ENCODE data around the gene PDSS2. TPM values are rescaled to one million over a fixed set of nuclear protein-coding genes. Genes with fewer than 3 reads are reported as not detected.
"Not testable (repeated sequence)": the region's sequence is repeated elsewhere in the genome, so short reads cannot be mapped to it uniquely, and the experiment has no call there.

The PDSS2 gene
- total and polyA plus RNA-seq, 9 donors: 6.6 to 10.2 (median 7.3) TPM

DNA sequence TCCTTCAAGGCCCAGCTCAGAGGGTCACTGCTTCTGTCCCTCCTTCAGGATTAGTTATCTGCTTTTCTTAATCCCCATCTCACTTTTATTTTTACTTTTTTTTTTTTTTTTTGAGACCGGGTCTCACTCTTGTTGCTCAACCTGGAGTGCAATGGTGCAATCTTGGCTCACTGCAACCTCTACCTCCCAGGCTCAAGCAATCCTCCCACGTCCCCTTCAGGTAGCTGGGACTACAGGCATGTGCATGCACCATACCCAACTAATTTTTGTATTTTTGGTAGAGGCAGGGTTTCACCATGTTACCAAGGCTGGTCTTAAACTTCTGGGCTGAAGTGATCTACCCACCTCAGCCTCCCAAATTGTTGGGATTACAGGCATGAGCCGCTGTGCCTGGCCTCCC lies 16.5 kb upstream of the PDSS2 start:
- not testable (repeated sequence) for H3K27me3 ChIP-seq (ENCODE audit: control insufficient read depth, insufficient read depth, low read length); H3K9me3 ChIP-seq (replicated peaks; ENCODE audit: control insufficient read depth, low read depth, low read length); H3K4me3 ChIP-seq (ENCODE audit: low read length); DNase-seq; H3K36me3 ChIP-seq (ENCODE audit: control insufficient read depth, insufficient read depth, low read length); H3K4me1 ChIP-seq (ENCODE audit: control insufficient read depth, insufficient read depth, low read length); H3K27ac ChIP-seq (ENCODE audit: low read length)
- WGBS (ENCODE audit: insufficient coverage): no CpG with 5 or more reads among the region's 3 CpGs

DNA sequence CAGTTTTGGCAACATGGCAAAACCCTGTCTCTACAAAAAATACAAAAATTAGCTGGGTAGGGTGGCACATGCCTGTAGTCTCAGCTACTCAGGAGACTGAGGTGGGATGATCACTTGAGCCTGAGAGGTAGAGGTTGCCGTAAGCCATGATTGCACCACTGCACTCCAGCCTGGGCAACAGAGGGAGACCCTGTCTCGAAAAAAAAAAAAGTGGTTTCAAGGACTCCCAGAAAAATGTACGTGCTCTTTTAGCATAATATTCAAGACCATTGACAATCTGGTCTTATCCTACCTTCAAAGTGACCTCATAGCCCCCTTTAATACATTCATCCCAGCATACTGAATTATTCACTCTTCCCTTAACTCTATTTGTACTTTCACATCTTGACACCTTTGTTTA lies 16.0 kb upstream of the PDSS2 start:
- not testable (repeated sequence) for H3K4me1 ChIP-seq (ENCODE audit: control insufficient read depth, insufficient read depth, low read length); H3K27me3 ChIP-seq (ENCODE audit: control insufficient read depth, insufficient read depth, low read length); H3K9me3 ChIP-seq (replicated peaks; ENCODE audit: control insufficient read depth, low read depth, low read length); DNase-seq; H3K36me3 ChIP-seq (ENCODE audit: control insufficient read depth, insufficient read depth, low read length); H3K27ac ChIP-seq (ENCODE audit: low read length); H3K4me3 ChIP-seq (ENCODE audit: low read length)
- WGBS (ENCODE audit: insufficient coverage): 89% methylated on average over 3 of the region's 3 CpGs

DNA sequence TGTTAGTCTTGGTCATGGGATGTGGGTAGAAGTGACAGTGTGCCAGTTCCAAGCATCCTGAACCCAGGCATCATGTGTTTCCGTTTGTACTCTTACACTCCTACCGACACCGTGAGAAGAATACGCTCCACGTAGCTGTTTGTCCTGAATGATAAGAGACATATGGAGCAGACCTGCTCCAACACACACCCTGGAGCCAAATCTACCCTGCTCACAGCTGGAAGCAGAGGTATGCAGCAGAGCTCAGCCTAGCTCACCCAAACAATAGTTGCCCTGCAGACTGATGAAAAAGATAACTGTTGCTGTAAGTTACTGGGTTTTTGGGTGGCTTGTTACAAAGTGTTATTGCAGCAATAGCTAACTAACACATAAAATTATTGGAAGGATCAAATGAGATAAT lies 14.3 kb upstream of the PDSS2 start:
- 59% methylated on average over 5 of the region's 5 CpGs for WGBS (ENCODE audit: insufficient coverage)
- no peak for DNase-seq
- Histone ChIP-seq H3K4me3 (ENCODE audit: low read length) (no peak overlapping the region), H3K4me1 (ENCODE audit: control insufficient read depth, insufficient read depth, low read length) (no peaks in the 10 kb centered on the region), H3K27ac (ENCODE audit: low read length) (no peak overlapping the region), H3K9me3 (replicated peaks; ENCODE audit: control insufficient read depth, low read depth, low read length) (no peaks in the 10 kb centered on the region), H3K36me3 (ENCODE audit: control insufficient read depth, insufficient read depth, low read length) (no peaks in the 10 kb centered on the region), H3K27me3 (ENCODE audit: control insufficient read depth, insufficient read depth, low read length) (no peaks in the 10 kb centered on the region)

DNA sequence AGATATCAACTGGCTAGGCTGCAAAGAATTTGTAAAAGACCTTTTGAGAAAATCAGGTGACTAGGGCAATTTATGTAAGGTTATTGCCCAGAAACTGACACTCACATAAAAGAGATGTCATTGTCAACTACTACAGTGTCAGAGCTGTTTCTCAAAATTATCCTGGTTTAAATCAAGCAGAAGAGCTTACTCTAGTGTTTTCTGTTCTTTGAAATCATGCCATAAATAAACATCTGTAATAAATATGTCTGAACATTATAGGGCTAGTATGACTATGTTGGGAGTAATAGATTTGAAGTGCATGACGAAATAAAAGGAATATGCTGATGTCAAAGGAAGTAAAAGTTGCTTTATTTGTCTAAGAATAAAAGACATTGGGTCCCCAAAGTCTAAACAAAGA lies 11.0 kb upstream of the PDSS2 start:
- H3K27ac ChIP-seq (ENCODE audit: low read length): no peak overlapping the region
- no CpG with 5 or more reads among the region's 1 CpG for WGBS (ENCODE audit: insufficient coverage)
- H3K36me3 ChIP-seq (ENCODE audit: control insufficient read depth, insufficient read depth, low read length): no peaks in the 10 kb centered on the region
- no peaks in the 10 kb centered on the region for H3K9me3 ChIP-seq (replicated peaks; ENCODE audit: control insufficient read depth, low read depth, low read length)
- no peaks in the 10 kb centered on the region for H3K27me3 ChIP-seq (ENCODE audit: control insufficient read depth, insufficient read depth, low read length)
- H3K4me3 ChIP-seq (ENCODE audit: low read length): no peak overlapping the region
- no peak for DNase-seq
- no peaks in the 10 kb centered on the region for H3K4me1 ChIP-seq (ENCODE audit: control insufficient read depth, insufficient read depth, low read length)

DNA sequence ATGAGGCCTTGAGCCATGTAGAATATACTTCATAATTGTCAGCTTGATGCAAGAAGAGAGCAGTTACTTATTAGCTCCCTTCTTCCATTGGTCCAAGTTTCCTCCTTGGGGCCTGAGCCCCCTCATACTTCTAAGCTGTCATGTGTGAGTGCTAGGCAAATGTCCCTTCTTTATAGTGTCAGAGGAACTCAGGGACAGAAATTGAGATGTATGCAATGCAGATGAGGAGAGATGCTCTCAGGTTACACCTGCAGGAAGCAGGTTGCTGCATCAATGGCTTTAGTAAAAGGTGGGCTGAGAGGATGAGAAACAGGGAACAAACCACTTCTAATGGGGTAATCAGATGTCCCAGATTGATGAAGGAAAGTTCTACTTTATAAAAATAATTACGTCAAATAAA lies 6.7 kb upstream of the PDSS2 start:
- H3K36me3 ChIP-seq (ENCODE audit: control insufficient read depth, insufficient read depth, low read length): no peaks in the 10 kb centered on the region
- H3K27me3 ChIP-seq (ENCODE audit: control insufficient read depth, insufficient read depth, low read length): no peaks in the 10 kb centered on the region
- no peaks in the 10 kb centered on the region for H3K4me1 ChIP-seq (ENCODE audit: control insufficient read depth, insufficient read depth, low read length)
- no peak overlapping the region for H3K4me3 ChIP-seq (ENCODE audit: low read length)
- H3K9me3 ChIP-seq (replicated peaks; ENCODE audit: control insufficient read depth, low read depth, low read length): no peaks in the 10 kb centered on the region
- no CpG with 5 or more reads among the region's 1 CpG for WGBS (ENCODE audit: insufficient coverage)
- H3K27ac ChIP-seq (ENCODE audit: low read length): no peak overlapping the region
- no peak for DNase-seq

DNA sequence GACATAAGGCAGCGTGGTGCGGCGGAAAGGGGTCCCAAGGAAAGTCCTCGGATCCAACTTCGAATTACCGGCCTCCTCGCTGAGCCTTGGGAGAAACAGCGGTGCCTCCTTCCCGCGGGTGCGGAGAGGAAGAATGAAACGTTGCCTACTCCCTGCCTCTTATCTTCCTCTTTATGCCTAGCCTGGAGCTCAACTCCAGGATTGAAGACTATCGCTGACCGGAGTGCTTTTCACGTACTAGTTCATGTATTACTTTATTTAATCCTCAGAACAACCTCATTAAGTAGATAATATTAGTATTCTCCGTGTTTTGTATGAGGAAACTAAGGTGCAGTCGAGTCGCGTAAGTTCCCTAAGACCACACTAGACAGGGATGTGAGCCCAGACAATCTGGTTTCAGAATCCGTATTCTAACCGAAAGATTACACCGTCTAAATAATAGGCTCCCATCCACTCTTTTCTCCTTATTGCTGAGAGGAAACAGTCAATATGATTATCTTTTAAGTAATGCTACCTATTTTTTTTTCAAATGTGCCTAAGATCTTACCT lies 793 bp upstream of the PDSS2 start:
- Histone ChIP-seq H3K27me3 (ENCODE audit: control insufficient read depth, insufficient read depth, low read length) (no peaks in the 10 kb centered on the region), H3K36me3 (ENCODE audit: control insufficient read depth, insufficient read depth, low read length) (no peaks in the 10 kb centered on the region), H3K4me1 (ENCODE audit: control insufficient read depth, insufficient read depth, low read length) (peaks cover 5% of the 10 kb centered on the region), H3K9me3 (replicated peaks; ENCODE audit: control insufficient read depth, low read depth, low read length) (no peaks in the 10 kb centered on the region), H3K27ac (ENCODE audit: low read length) (peak overlapping the region; percentile 88), H3K4me3 (ENCODE audit: low read length) (peak overlapping the region; percentile 92)
- no peak for DNase-seq
- WGBS (ENCODE audit: insufficient coverage): 0% methylated on average over 11 of the region's 22 CpGs

DNA sequence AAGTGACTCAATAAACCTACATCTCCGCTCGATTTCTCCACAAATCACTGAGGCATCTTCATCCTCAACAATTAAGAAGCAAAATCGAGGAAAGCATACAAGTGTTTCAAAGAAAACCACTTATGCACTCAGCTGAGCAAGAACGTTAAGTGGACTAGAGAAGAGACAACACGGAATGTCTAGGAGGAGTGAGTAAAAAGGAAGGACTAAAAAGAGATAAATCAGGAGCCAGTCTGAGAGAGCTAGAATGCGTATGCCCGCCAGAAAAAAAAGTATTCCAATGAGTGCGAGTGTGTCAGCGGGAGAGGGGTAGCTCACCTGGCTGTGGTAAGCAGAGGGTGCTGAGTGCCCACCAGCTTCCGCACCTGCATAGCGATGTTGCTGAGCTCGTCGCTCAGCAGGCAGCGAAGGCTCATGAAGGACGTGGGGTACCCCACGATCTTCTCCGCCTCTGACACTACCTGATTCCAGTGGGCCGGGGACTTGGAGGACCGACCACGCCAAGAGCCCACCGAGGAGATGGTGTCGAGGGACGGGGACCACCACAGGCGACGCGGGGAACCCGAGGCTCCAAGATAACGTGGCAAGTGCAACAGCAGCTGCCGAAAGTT lies 587 bp downstream of the PDSS2 start:
- H3K36me3 ChIP-seq (ENCODE audit: control insufficient read depth, insufficient read depth, low read length): no peaks in the 10 kb centered on the region
- H3K4me3 ChIP-seq (ENCODE audit: low read length): peak overlapping the region; percentile 92
- no peaks in the 10 kb centered on the region for H3K27me3 ChIP-seq (ENCODE audit: control insufficient read depth, insufficient read depth, low read length)
- peaks cover 5% of the 10 kb centered on the region for H3K4me1 ChIP-seq (ENCODE audit: control insufficient read depth, insufficient read depth, low read length)
- no peaks in the 10 kb centered on the region for H3K9me3 ChIP-seq (replicated peaks; ENCODE audit: control insufficient read depth, low read depth, low read length)
- WGBS (ENCODE audit: insufficient coverage): under 1% methylated on average over 24 of the region's 29 CpGs
- peak overlapping the region; percentile 88 for H3K27ac ChIP-seq (ENCODE audit: low read length)
- DNase-seq: peak; percentile 39

DNA sequence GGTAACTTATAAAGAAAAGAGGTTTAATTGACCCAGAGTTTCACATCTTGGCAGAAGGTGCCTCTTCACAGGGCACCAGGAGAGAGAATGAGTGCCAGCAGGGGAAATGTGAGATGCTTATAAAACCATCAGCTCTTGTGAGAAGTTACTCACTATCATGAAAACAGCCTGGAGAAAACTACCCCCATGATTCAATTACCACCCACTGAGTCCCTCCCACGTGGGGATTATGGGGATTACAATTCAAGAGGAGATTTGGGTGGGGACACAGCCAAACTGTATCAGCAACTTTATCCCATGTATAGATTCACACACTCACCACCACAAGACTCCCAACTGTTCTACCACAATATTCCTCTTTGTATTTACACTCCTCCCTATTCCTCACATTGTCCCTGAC lies 10.6 kb downstream of the PDSS2 start:
- Histone ChIP-seq H3K27ac (ENCODE audit: low read length) (no peak overlapping the region), H3K27me3 (ENCODE audit: control insufficient read depth, insufficient read depth, low read length) (no peaks in the 10 kb centered on the region), H3K36me3 (ENCODE audit: control insufficient read depth, insufficient read depth, low read length) (peaks cover 2% of the 10 kb centered on the region), H3K9me3 (replicated peaks; ENCODE audit: control insufficient read depth, low read depth, low read length) (peaks cover 19% of the 10 kb centered on the region), H3K4me1 (ENCODE audit: control insufficient read depth, insufficient read depth, low read length) (no peaks in the 10 kb centered on the region), H3K4me3 (ENCODE audit: low read length) (no peak overlapping the region)
- no peak for DNase-seq
- no CpG with 5 or more reads among the region's 1 CpG for WGBS (ENCODE audit: insufficient coverage)

DNA sequence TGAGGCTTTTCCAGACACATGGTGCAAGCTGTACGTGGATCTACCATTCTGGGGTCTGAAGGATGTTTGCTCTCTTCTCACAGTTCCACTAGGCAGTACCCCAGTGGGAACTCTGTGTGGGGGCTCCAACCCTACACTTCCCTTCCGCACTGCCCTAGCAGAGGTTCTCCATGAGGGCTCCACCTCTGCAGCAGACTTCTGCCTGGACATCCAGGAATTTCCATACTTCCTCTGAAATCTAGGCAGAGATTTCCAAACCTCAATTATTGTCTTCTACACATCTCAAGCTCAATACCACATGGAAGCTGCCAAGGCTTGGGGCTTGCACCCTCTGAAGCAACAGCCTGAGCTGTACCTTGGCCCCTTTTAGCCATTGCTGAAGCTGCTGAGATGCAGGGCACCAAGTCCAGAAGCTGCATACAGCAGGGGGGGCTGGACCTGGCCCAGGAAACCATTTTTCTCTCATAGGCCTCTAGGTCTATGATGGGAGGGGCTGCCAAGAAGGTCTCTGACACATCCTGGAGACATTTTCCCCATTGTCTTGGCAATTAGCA lies 11.6 kb downstream of the PDSS2 start:
- Histone ChIP-seq H3K4me3 (ENCODE audit: low read length) (no peak overlapping the region), H3K36me3 (ENCODE audit: control insufficient read depth, insufficient read depth, low read length) (peaks cover 2% of the 10 kb centered on the region), H3K9me3 (replicated peaks; ENCODE audit: control insufficient read depth, low read depth, low read length) (peaks cover 19% of the 10 kb centered on the region), H3K4me1 (ENCODE audit: control insufficient read depth, insufficient read depth, low read length) (no peaks in the 10 kb centered on the region), H3K27me3 (ENCODE audit: control insufficient read depth, insufficient read depth, low read length) (no peaks in the 10 kb centered on the region), H3K27ac (ENCODE audit: low read length) (no peak overlapping the region)
- no peak for DNase-seq
- WGBS (ENCODE audit: insufficient coverage): 100% methylated on average over 2 of the region's 2 CpGs

DNA sequence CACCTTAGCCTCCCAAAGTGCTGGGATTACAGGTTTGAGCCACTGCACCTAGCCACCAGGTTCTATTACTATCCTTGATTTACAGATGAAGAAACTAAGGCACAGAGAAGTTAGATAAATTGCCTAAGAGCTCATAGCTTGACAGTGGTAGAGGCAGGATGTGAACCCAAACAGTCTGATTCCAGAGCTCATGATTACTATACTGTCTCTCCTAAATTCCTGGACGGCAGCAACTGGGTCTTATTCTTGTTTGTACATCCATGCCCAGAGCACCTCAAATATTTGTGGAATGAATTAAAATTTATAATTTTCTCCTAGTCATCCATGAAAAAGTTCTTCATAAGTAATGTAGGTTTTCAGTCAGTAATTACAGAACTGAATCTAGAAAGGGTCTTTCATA lies 15.1 kb downstream of the PDSS2 start:
- no CpG with 5 or more reads among the region's 1 CpG for WGBS (ENCODE audit: insufficient coverage)
- H3K9me3 ChIP-seq (replicated peaks; ENCODE audit: control insufficient read depth, low read depth, low read length): peaks cover 19% of the 10 kb centered on the region
- H3K36me3 ChIP-seq (ENCODE audit: control insufficient read depth, insufficient read depth, low read length): peaks cover 2% of the 10 kb centered on the region
- H3K27ac ChIP-seq (ENCODE audit: low read length): no peak overlapping the region
- H3K4me3 ChIP-seq (ENCODE audit: low read length): no peak overlapping the region
- no peaks in the 10 kb centered on the region for H3K27me3 ChIP-seq (ENCODE audit: control insufficient read depth, insufficient read depth, low read length)
- no peak for DNase-seq
- H3K4me1 ChIP-seq (ENCODE audit: control insufficient read depth, insufficient read depth, low read length): no peaks in the 10 kb centered on the region

Data from muscle of leg (tissue), 11 donors.